Loucy (cell line): ENCODE measurements around the gene RFX1.

Experiments used
- EZH2phosphoT487 ChIP-seq: fragments of 200-600 bp; IDR thresholded peaks from 2 replicates; pipeline ENCODE4 v1.6.1; 2018; ENCODE audit warnings: antibody characterized with exemption, mild to moderate bottlenecking, moderate library complexity, borderline replicate concordance
- TF ChIP-seq, protein P1 (sequence below): fragments of 200-600 bp; sonication (generic); conservative IDR thresholded peaks from 2 replicates; pipeline ENCODE4 v1.5.1; 2014; ENCODE audit warnings: mild to moderate bottlenecking, antibody characterized with exemption, low read length

DNA sequence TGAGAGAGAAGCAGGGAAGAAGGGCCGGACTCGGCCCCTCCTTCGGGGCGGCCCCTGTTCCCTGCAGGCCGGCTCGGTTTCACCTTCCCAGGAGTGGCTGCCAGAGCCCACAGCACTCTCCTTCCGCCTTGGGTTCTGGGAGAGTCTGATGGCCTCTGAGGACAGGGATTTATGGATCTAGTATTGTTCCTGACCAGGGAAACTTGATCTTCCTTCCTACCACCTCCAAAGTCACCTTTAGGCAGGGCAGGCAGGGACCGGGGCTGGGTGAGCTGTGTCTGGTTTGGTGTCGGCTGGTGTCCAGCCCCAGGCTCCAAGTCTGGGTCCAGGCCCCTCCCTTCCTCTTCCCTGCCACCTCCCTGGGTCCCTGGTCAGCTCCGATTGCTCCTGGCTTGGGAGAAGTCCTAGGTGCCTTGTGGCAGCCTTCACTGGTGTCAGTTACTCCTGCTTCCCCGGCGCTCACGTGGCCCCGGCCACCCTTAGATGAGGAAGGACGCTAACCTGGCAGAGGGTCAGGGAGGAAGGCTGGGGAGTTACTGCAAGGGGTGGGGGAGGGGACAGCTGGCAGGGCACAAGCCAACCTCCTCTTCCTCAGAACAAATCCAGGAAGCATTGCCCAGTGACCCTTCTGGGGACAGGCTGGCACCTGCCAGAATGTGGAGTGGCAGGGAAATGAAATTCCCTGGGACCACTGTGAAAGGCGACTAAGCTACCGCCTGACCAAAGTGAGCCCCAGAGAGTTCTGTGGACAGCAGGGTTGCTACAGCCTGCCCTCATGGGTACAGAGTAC, 18.8 kb downstream of the RFX1 start:
- TF ChIP-seq, protein P1, sequence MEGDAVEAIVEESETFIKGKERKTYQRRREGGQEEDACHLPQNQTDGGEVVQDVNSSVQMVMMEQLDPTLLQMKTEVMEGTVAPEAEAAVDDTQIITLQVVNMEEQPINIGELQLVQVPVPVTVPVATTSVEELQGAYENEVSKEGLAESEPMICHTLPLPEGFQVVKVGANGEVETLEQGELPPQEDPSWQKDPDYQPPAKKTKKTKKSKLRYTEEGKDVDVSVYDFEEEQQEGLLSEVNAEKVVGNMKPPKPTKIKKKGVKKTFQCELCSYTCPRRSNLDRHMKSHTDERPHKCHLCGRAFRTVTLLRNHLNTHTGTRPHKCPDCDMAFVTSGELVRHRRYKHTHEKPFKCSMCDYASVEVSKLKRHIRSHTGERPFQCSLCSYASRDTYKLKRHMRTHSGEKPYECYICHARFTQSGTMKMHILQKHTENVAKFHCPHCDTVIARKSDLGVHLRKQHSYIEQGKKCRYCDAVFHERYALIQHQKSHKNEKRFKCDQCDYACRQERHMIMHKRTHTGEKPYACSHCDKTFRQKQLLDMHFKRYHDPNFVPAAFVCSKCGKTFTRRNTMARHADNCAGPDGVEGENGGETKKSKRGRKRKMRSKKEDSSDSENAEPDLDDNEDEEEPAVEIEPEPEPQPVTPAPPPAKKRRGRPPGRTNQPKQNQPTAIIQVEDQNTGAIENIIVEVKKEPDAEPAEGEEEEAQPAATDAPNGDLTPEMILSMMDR: no peak
- TF ChIP-seq EZH2phosphoT487: no peak
